Osteoblast (primary cell): ENCODE measurements around the gene BNC1. TPM values are rescaled to one million over a fixed set of nuclear protein-coding genes. Genes with fewer than 3 reads are reported as not detected.
A peak's percentile ranks its signal among the peaks of the same experiment; 100 is the strongest.

ENCODE experiments used
- DNase-seq: peaks from one replicate; pipeline ENCODE4 v3.0.0; 2011; ENCODE audit warnings: low spot score, mixed read lengths; ENCODE audit not compliant: insufficient read length; ENCODE audit errors: missing footprints
- H2AFZ ChIP-seq: 2 replicates; pipeline ENCODE4 v1.6.0; 2011; ENCODE audit warnings: mild to moderate bottlenecking, low read length
- H3K27ac ChIP-seq: 2 replicates; pipeline ENCODE4 v1.5.1; 2011; ENCODE audit warnings: mild to moderate bottlenecking, low read depth, low read length, moderate library complexity
- H3K27me3 ChIP-seq: 2 replicates; pipeline ENCODE4 v1.6.0; 2012; ENCODE audit warnings: mild to moderate bottlenecking, control low read depth, inconsistent platforms, low read length, moderate library complexity; ENCODE audit not compliant: insufficient read depth
- H3K36me3 ChIP-seq: 2 replicates; pipeline ENCODE4 v1.5.1; 2011; ENCODE audit warnings: mild to moderate bottlenecking, low read length, control low read depth, moderate library complexity; ENCODE audit not compliant: insufficient read depth
- H3K4me1 ChIP-seq: 2 replicates; pipeline ENCODE4 v1.5.1; 2011; ENCODE audit warnings: mild to moderate bottlenecking, low read length, control low read depth, moderate library complexity; ENCODE audit not compliant: insufficient read depth
- H3K4me2 ChIP-seq: 2 replicates; pipeline ENCODE4 v1.6.0; 2011; ENCODE audit warnings: mild to moderate bottlenecking, low read length; ENCODE audit not compliant: insufficient read depth
- H3K4me3 ChIP-seq: fragments of 200-600 bp; sonication (generic); 3 replicates; pipeline ENCODE4 v1.5.1; 2012; ENCODE audit warnings: mild to moderate bottlenecking, low read length, inconsistent platforms; ENCODE audit not compliant: insufficient read depth
- H3K79me2 ChIP-seq: 2 replicates; pipeline ENCODE4 v1.6.0; 2012; ENCODE audit warnings: mild to moderate bottlenecking, low read length, control low read depth, inconsistent platforms; ENCODE audit not compliant: insufficient read depth
- H3K9me3 ChIP-seq: 2 replicates; pipeline ENCODE4 v1.5.1; 2011; ENCODE audit warnings: low read depth, low read length, control low read depth
- H4K20me1 ChIP-seq: 2 replicates; pipeline ENCODE4 v1.6.0; 2012; ENCODE audit warnings: mild to moderate bottlenecking, low read length, control low read depth; ENCODE audit not compliant: insufficient read depth
- total RNA-seq: library from RNA; depleted of rRNA; stranded (reverse); fragments of >200 nt; gene quantifications from 2 replicates; pipeline ENCODE4 v1.2.3, GENCODE V29; 2012
- TF ChIP-seq, protein P1 (sequence below): IDR thresholded peaks from 2 replicates; pipeline ENCODE4 v1.5.1; 2011; ENCODE audit warnings: mild to moderate bottlenecking, low read depth, low read length, moderate library complexity; ENCODE audit errors: extremely low read depth

Gene BNC1
- total RNA-seq, 1 donor: 3.3 TPM

DNA sequence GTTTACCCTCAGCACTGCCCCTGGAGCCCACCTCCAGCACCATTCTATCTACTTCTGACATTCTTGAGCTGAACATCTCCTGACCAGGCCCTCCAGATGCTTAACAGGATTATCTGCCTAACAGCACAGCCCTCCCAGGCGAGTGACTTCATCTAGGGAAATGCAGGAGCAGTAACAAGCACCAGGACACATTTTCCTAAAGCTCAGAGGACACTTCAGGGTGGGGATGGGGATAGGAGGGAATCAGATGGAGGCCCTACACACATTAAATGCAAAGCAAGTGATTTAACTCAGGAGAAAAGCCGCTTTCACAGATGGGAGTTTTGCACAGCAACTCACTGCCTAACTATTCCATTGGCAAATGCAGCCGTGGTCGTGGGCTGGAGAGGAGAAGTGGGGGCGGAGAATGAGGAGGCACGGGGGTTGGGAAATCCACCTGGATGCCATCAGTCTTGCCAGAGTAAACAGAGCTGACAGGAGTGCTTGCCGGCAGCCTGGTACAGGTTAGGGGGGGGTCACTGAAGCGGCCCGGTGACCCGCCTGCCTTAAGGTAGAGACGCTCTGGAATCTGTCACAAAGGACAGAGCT is 21.3 kb upstream of the BNC1 start:
- Histone ChIP-seq H4K20me1 (no peaks in the 10 kb centered on the region), H3K27me3 (no peaks in the 10 kb centered on the region), H3K4me1 (peaks cover 8% of the 10 kb centered on the region), H2AFZ (peak overlapping the region; percentile 64), H3K79me2 (no peaks in the 10 kb centered on the region), H3K9me3 (no peaks in the 10 kb centered on the region), H3K36me3 (no peaks in the 10 kb centered on the region), H3K27ac (no peak overlapping the region), H3K4me2 (peak overlapping the region; percentile 4), H3K4me3 (no peak overlapping the region)
- TF ChIP-seq, protein P1, sequence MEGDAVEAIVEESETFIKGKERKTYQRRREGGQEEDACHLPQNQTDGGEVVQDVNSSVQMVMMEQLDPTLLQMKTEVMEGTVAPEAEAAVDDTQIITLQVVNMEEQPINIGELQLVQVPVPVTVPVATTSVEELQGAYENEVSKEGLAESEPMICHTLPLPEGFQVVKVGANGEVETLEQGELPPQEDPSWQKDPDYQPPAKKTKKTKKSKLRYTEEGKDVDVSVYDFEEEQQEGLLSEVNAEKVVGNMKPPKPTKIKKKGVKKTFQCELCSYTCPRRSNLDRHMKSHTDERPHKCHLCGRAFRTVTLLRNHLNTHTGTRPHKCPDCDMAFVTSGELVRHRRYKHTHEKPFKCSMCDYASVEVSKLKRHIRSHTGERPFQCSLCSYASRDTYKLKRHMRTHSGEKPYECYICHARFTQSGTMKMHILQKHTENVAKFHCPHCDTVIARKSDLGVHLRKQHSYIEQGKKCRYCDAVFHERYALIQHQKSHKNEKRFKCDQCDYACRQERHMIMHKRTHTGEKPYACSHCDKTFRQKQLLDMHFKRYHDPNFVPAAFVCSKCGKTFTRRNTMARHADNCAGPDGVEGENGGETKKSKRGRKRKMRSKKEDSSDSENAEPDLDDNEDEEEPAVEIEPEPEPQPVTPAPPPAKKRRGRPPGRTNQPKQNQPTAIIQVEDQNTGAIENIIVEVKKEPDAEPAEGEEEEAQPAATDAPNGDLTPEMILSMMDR: no peak
- peak; percentile 62 for DNase-seq

DNA sequence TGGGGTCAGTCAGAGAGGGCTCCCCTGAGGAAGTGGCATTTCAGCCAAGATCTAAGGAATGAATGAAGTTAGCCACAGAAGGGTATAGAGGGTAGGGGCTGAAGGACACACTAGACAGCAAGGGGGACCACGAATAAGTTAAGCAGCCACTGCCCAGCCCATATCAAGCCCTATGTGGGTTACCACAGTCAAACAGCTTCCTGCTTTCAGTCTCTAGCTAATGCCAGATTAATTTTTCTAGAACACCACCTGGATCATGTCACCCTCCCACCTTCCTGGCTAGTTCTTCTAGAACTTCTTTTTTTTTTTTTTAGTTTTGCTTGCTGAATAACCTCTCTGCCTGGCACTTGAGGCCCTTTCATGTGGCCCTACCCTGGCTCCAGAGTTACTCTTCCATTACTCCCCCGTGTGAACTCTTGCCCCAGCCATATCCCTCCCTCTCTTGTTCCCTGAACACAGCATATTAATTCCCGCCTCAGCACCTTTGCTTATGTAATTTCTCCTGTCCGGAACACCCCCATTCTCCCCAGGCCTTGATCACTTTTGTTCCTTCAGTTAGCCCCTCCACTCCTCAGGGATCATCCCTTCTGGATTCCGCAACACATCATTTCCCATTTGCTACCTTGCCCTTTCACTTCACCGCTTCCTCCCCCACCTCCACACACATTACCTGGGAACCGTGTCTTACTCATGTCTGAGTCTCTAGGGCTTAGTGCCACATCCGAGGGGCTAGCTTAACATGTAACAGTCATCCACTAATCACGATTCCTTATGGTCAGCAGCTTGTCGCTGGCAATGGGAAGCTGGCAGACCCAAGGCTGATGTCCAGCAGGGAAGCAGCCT is 20.6 kb upstream of the BNC1 start:
- Histone ChIP-seq H3K79me2 (no peaks in the 10 kb centered on the region), H4K20me1 (no peaks in the 10 kb centered on the region), H3K4me2 (peak overlapping the region; percentile 4), H3K4me1 (peaks cover 8% of the 10 kb centered on the region), H3K27me3 (no peaks in the 10 kb centered on the region), H2AFZ (peak overlapping the region; percentile 64), H3K27ac (no peak overlapping the region), H3K9me3 (no peaks in the 10 kb centered on the region), H3K36me3 (no peaks in the 10 kb centered on the region), H3K4me3 (no peak overlapping the region)
- TF ChIP-seq, protein P1: no peak
- DNase-seq: no peak

DNA sequence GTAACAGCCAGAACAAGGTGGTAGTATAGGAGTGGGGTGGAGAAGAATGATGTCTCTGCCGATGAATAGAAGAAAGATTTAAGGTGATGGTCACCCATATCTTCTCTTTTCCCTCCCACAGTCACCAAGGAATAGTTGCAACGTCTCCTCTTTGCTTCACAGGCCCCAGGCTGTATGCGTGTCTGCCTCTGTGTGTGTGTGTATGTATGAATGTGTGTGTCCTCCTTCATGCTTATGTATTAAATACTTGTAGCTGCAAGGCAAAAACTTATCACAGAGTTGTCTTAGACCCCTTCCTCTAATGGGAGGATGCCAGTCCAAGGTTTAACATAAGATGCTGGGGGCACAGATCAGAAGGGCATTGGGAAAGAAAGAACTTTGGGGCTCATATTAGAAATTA is 19.1 kb upstream of the BNC1 start:
- H3K4me3 ChIP-seq: no peak overlapping the region
- no peak overlapping the region for H3K27ac ChIP-seq
- no peaks in the 10 kb centered on the region for H3K27me3 ChIP-seq
- H3K36me3 ChIP-seq: no peaks in the 10 kb centered on the region
- no peaks in the 10 kb centered on the region for H4K20me1 ChIP-seq
- peaks cover 8% of the 10 kb centered on the region for H3K4me1 ChIP-seq
- no peak for DNase-seq
- H3K79me2 ChIP-seq: no peaks in the 10 kb centered on the region
- H3K4me2 ChIP-seq: no peak overlapping the region
- no peak overlapping the region for H2AFZ ChIP-seq
- no peaks in the 10 kb centered on the region for H3K9me3 ChIP-seq
- TF ChIP-seq, protein P1: no peak

DNA sequence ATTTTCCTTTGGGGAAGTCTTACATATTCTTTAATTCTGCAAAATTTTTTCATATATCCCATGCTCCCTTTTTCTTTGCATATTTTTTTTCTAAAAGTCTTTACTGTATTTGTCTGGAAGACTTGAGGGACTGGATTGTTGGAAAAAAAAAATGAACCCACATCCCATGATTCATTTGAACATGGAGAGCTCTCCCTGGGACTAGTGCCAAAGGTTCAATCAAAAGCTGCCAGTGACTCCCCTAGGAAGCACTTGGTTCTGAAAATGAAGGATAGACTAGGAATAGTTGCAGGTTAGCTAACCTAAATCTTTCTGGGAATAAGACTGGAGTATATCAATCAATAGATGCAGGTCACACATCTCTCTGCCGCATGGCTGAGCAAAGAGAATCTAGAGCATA is 16.4 kb upstream of the BNC1 start:
- Histone ChIP-seq H3K4me3 (no peak overlapping the region), H3K36me3 (no peaks in the 10 kb centered on the region), H3K4me2 (no peak overlapping the region), H3K9me3 (no peaks in the 10 kb centered on the region), H3K4me1 (peaks cover 6% of the 10 kb centered on the region), H4K20me1 (no peaks in the 10 kb centered on the region), H3K27ac (no peak overlapping the region), H3K27me3 (no peaks in the 10 kb centered on the region), H2AFZ (no peak overlapping the region), H3K79me2 (no peaks in the 10 kb centered on the region)
- no peak for DNase-seq
- TF ChIP-seq, protein P1: no peak
